ENCODE data around the gene PCGF2. TPM values are rescaled to one million over a fixed set of nuclear protein-coding genes. Genes with fewer than 3 reads are reported as not detected.

The PCGF2 gene
- total RNA-seq, 1 donor from 2014 or later = 74.6 TPM

GRCh38 chr17:38739305-38739704, 8.8 kb downstream of the PCGF2 start:
- DNase-seq (ENCODE audit: extremely low spot score, unreplicated experiment) = no peak
- no peak for TF ChIP-seq CTCF (conservative IDR thresholded peaks at IDR 0.05)
- no peak overlapping the region for H3K4me3 Mint-ChIP-seq
- H3K9me3 Mint-ChIP-seq = no peaks in the 10 kb centered on the region
- H3K27ac Mint-ChIP-seq = no peak overlapping the region
- no peaks in the 10 kb centered on the region for H3K27me3 Mint-ChIP-seq
- H3K4me1 Mint-ChIP-seq (ENCODE audit: unreplicated experiment) = peaks cover 36% of the 10 kb centered on the region
- H3K36me3 Mint-ChIP-seq = peaks cover 4% of the 10 kb centered on the region

GRCh38 chr17:38738686-38739085, 9.4 kb downstream of the PCGF2 start:
- peaks cover 4% of the 10 kb centered on the region for H3K36me3 Mint-ChIP-seq
- peaks cover 32% of the 10 kb centered on the region for H3K4me1 Mint-ChIP-seq (ENCODE audit: unreplicated experiment)
- H3K4me3 Mint-ChIP-seq = no peak overlapping the region
- no peak for DNase-seq (ENCODE audit: extremely low spot score, unreplicated experiment)
- no peaks in the 10 kb centered on the region for H3K27me3 Mint-ChIP-seq
- TF ChIP-seq CTCF (conservative IDR thresholded peaks at IDR 0.05) = no peak
- H3K27ac Mint-ChIP-seq = no peak overlapping the region
- H3K9me3 Mint-ChIP-seq = no peaks in the 10 kb centered on the region

DNA sequence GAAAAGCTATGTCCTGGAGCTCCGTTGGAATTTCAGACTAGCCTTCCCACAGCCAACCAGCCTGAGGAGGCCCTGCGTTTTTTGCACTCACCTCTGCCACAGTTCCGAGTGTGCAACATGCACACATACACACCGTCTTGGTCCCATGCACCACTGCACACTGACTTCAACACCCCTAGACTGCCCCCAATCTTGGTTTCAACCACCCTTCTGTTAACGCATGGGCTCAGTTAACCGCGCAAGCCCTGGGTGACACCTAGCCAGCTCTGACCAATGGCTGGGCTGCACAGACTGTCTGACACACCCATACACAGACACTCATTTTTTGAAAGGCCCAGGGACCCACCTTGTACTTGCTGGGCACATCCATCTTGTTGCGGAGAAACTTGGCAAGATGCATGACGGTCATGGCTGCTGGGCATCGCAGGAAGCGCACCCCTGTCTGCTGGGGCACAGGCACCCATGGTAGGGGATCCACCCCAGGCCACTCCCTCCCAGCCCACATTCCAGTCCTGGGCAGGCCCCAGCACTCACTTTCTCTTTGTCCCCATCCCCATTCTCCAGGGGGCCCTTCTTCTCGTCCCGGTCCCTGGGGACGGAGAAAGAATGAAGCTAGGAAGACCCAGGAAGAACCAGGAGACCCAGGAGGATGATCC, 10.0 kb downstream of the PCGF2 start:
- Mint-ChIP-seq H3K9me3 (no peaks in the 10 kb centered on the region), H3K4me3 (no peak overlapping the region), H3K4me1 (ENCODE audit: unreplicated experiment) (peaks cover 31% of the 10 kb centered on the region), H3K27me3 (no peaks in the 10 kb centered on the region), H3K36me3 (peaks cover 4% of the 10 kb centered on the region), H3K27ac (no peak overlapping the region)
- TF ChIP-seq CTCF (conservative IDR thresholded peaks at IDR 0.05) = no peak
- DNase-seq (ENCODE audit: extremely low spot score, unreplicated experiment) = no peak

DNA sequence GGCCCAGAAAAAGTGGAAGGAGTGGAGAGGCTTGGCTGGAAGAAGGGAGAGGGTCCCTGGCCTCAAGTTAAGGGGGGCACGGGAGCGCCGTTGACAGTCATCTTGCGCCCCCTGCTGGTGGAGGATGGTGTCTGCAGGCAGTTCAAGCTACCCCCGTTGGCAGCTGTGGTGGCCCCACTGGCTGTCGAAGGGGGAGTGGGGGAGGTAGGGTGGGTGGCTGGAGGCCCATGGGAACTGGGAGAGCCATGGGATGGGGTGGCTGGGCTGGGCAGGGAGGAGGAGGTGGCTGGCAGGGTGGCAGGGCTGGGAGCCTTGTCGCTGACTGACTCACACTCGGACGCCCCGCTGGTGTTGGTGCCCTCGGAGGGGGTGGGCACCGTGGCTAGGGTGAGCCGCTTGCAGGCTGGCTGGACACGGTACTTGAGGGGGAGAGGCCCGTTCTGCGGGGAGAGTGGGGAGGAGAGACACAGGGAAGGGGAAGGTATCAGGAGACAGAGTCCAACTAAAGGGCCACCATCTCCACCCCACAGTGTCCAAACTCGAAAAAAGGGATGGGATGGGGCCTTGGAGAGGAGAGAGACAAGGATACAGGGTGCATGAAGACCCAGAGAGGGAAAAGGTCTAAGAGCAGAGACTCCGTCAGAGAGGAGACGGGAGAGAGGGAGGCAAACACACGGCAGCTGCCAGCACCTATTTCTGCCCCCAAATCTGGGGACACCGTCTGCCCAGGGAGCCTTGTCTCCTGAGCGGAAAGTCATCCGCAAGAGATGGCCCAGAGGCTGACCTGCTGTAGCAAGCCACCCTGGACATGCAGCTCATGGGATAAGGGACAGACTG, 12.8 kb downstream of the PCGF2 start:
- no peak for DNase-seq (ENCODE audit: extremely low spot score, unreplicated experiment)

More for the DNA sequence above, 12.8 kb downstream of the PCGF2 start:
- TF ChIP-seq CTCF (conservative IDR thresholded peaks at IDR 0.05) = peak; percentile 93
- Mint-ChIP-seq H3K9me3 (no peaks in the 10 kb centered on the region), H3K27ac (no peak overlapping the region), H3K27me3 (peaks cover 3% of the 10 kb centered on the region), H3K4me3 (no peak overlapping the region), H3K36me3 (peaks cover 4% of the 10 kb centered on the region), H3K4me1 (ENCODE audit: unreplicated experiment) (peaks cover 27% of the 10 kb centered on the region)
